HG03196 (cell line): Measurements from ENCODE around the gene SLC35B1.
"Not testable (repeated sequence)": the region's sequence is repeated elsewhere in the genome, so short reads cannot be mapped to it uniquely, and the experiment has no call there.

Experiments used
- ATAC-seq: cut with Tn5 transposase; IDR thresholded peaks from one replicate; pipeline ENCODE4 v1.9.1; 2021; ENCODE audit not compliant: unreplicated experiment

The SLC35B1 gene

DNA sequence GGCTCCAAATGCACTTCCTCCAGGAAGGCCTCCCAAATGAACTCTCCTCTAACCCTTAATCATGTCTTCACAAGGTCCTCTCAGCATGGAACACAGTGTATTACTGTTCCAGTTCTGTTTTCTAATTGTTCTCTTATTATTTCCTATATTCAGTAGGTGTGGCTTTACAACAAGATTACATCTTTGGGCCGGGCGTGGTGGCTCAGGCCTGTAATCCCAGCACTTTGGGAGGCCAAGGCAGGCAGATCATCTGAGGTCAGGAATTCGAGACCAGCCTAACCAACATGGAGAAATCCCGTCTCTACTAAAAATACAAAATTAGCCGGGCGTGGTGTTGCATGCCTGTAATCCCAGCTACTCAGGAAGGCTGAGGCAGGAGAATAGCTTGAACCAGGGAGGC lies 34.1 kb downstream of the SLC35B1 start:
- not testable (repeated sequence) for ATAC-seq

- ATAC-seq = no peak
Observed at GRCh38 chr17:49670641-49671040, 37.1 kb downstream of the SLC35B1 start.

- ATAC-seq = no peak
Observed at GRCh38 chr17:49670002-49670401, 37.8 kb downstream of the SLC35B1 start.

- no peak for ATAC-seq
Observed at GRCh38 chr17:49667854-49668253, 39.9 kb downstream of the SLC35B1 start.

- ATAC-seq = no peak
Observed at GRCh38 chr17:49664706-49665211, 43.0 kb downstream of the SLC35B1 start.

GRCh38 chr17:49659661-49660382 lies 47.9 kb downstream of the SLC35B1 start:
- ATAC-seq = no peak

DNA sequence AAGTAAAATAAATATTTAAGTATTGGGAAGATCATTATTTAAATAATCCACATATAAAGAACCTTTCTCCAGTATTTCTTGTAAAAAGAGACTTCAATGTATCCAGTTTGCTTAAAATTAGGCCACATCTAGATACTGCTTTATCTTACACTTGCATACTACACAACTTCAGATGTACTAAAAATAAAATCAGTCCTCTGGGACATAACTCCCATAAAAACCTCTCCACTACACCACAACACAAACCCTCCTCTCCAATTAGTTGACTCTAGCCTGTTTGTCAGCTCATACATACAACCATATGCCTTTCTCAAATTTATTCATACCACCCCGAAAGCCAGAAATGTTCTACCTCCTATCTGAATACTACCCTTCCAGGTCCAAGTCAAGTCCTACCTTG lies 51.5 kb downstream of the SLC35B1 start:
- no peak for ATAC-seq
